ENCODE results near the gene TRIM46. TPM values are rescaled to one million over a fixed set of nuclear protein-coding genes. Genes with fewer than 3 reads are reported as not detected.

Gene TRIM46
- total and polyA plus RNA-seq, 9 of the 15 experiments (the other 6 are each of a cell fraction or from before 2014, with no cell fraction given) = 0.05 to 0.60 (median 0.16) TPM; not detected in 3

- POLR2A ChIA-PET = interaction anchor here (0.6 kb wide), 1 partner anchor 589 kb away, joined by 3 read pairs; no protein-coding TSS in a partner anchor
- TF ChIP-seq ELF1 (tag; IDR thresholded peaks at IDR 0.05) (no peak), TAF1 (IDR thresholded peaks at IDR 0.05; ENCODE audit: control insufficient read depth, extremely low read depth, insufficient read depth, low read length, severe bottlenecking) (no peak), ZNF436 (CRISPR knock-in tag; IDR thresholded peaks at IDR 0.05) (no peak), HSF4 (CRISPR knock-in tag; IDR thresholded peaks at IDR 0.05; ENCODE audit: borderline replicate concordance) (no peak), ZBTB11 (CRISPR knock-in tag; IDR thresholded peaks at IDR 0.05) (no peak), TAF15 (IDR thresholded peaks at IDR 0.05; ENCODE audit: low read depth, low read length) (no peak), SPI1 (IDR thresholded peaks at IDR 0.05; ENCODE audit: borderline replicate concordance, low read depth, low read length) (no peak), NCOA1 (IDR thresholded peaks at IDR 0.05; ENCODE audit: low read depth) (no peak), ZNF449 (CRISPR knock-in tag; IDR thresholded peaks at IDR 0.05) (no peak), RAD21 (CRISPR knock-in tag; conservative IDR thresholded peaks at IDR 0.05 in 1 of 2, IDR thresholded peaks at IDR 0.05 in 1 of 2) (no peak), NR2C2 (CRISPR knock-in tag; IDR thresholded peaks at IDR 0.05) (no peak), NR2C2 (tag; IDR thresholded peaks at IDR 0.05) (no peak), SAP30 (IDR thresholded peaks at IDR 0.05; ENCODE audit: borderline replicate concordance, insufficient read depth, low read depth, low read length, poor library complexity, severe bottlenecking) (no peak), TSC22D4 (tag; IDR thresholded peaks at IDR 0.05) (no peak), TGIF2 (CRISPR knock-in tag; IDR thresholded peaks at IDR 0.05) (no peak)
- TF ChIP-seq, protein P1, sequence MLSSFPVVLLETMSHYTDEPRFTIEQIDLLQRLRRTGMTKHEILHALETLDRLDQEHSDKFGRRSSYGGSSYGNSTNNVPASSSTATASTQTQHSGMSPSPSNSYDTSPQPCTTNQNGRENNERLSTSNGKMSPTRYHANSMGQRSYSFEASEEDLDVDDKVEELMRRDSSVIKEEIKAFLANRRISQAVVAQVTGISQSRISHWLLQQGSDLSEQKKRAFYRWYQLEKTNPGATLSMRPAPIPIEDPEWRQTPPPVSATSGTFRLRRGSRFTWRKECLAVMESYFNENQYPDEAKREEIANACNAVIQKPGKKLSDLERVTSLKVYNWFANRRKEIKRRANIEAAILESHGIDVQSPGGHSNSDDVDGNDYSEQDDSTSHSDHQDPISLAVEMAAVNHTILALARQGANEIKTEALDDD (IDR thresholded peaks at IDR 0.05) = no peak
Measured at GRCh38 chr1:155197901-155198546, 24.4 kb downstream of the TRIM46 start.

More at GRCh38 chr1:155197901-155198546, 24.4 kb downstream of the TRIM46 start:
- Histone ChIP-seq H3K4me1 (replicated peaks in 1 of 2; ENCODE audit: control insufficient read depth in 2 of 2, insufficient read depth in 2 of 2, low read length in 2 of 2) (peaks cover 13 to 44% of the 10 kb centered on the region in 2 experiments; a peak in 4 of 5 replicates), H3K36me3 (ENCODE audit: control insufficient read depth, insufficient read depth, low read length) (peaks cover 37% of the 10 kb centered on the region; the same call in 2 of the 3 replicates), H3K9me1 (ENCODE audit: control insufficient read depth, insufficient read depth, low read length) (no peaks in the 10 kb centered on the region), H3K4me3 (no peak overlapping the region), H3K79me2 (ENCODE audit: control insufficient read depth, insufficient read depth, low read length) (peaks cover 20% of the 10 kb centered on the region), H4K20me1 (replicated peaks; ENCODE audit: control insufficient read depth, insufficient read depth, low read length) (no peaks in the 10 kb centered on the region), H3K4me2 (ENCODE audit: insufficient read depth, low read length) (no peak overlapping the region), H3K27me3 (ENCODE audit: control insufficient read depth in 2 of 2, insufficient read depth in 2 of 2, low read length in 2 of 2) (no peaks in the 10 kb centered on the region), H2AFZ (ENCODE audit: low read depth, low read length) (no peak overlapping the region), H3K9ac (ENCODE audit: insufficient read depth in 1 of 2, low read depth in 2 of 2, low read length in 2 of 2) (no peak overlapping the region), H3K27ac (ENCODE audit: extremely low read depth, low read depth, low read length) (no peak overlapping the region), H3K9me3 (replicated peaks; ENCODE audit: control insufficient read depth, insufficient read depth, low read depth, low read length) (no peaks in the 10 kb centered on the region)
- DNase-seq (ENCODE audit: extremely low read depth in 1 of 4, low spot score in 3 of 4) (no peak), FAIRE-seq (no peak), ATAC-seq (no peak)
- in situ Hi-C loops (cut with MboI) = no loop called here
- no TSS peak for BruUV-seq (replicated peaks)
- intact Hi-C loops (cut with micrococcal nuclease) = no loop called here
- CTCF ChIA-PET (ENCODE audit: low intra/inter-chr PET ratio) = no interaction called here
- 90% methylated on average over 15 of the region's 15 CpGs for WGBS (ENCODE audit: insufficient coverage, low coverage, missing lambda C conversion rate)
